Ovary (tissue), 3 donors: ENCODE results near the gene SHANK2.

Experiments
- EP300 ChIP-seq: sonication (generic); formaldehyde crosslinking; IDR thresholded peaks from one replicate; pipeline ENCODE4 v1.6.1; 2017; ENCODE audit warnings: antibody characterized with exemption
- POLR2A ChIP-seq: fragments of 450-650 bp; IDR thresholded peaks from one replicate; pipeline ENCODE4 v1.6.1; 2017; ENCODE audit warnings: antibody characterized with exemption, mild to moderate bottlenecking, moderate library complexity
- TF ChIP-seq, protein P1 (sequence below), 3 donors: fragments of 450-650 bp in 2 of 3; fragments of 200-600 bp in 1 of 3; IDR thresholded peaks; one replicate each; pipeline versions ENCODE4 v1.5.1 to v1.8.0; 2016 to 2022; ENCODE audit warnings: antibody characterized with exemption in 3 of 3, mild to moderate bottlenecking in 1 of 3
- donor health status: DM: no; HTN: no; CAD: no.

DNA sequence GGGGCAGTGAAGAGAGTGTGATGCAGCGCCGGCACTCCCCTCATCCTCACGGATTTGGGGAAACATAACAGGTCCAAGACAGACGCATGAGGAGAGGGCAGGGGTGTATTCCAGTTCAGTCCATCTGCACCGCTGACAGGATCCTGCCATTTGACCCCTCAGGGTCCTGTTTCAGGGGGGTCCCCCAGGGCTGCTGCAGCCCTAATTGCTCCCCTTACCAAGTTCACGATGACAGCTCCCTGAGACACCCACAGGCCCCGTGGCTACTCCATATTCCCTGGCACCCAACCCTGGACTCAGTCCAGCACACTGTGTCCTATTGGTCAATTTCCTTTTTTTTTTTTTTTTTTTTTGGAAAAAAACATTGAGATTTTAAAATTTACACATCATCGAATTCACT is 41.5 kb downstream of the SHANK2 start:
- TF ChIP-seq, protein P1, sequence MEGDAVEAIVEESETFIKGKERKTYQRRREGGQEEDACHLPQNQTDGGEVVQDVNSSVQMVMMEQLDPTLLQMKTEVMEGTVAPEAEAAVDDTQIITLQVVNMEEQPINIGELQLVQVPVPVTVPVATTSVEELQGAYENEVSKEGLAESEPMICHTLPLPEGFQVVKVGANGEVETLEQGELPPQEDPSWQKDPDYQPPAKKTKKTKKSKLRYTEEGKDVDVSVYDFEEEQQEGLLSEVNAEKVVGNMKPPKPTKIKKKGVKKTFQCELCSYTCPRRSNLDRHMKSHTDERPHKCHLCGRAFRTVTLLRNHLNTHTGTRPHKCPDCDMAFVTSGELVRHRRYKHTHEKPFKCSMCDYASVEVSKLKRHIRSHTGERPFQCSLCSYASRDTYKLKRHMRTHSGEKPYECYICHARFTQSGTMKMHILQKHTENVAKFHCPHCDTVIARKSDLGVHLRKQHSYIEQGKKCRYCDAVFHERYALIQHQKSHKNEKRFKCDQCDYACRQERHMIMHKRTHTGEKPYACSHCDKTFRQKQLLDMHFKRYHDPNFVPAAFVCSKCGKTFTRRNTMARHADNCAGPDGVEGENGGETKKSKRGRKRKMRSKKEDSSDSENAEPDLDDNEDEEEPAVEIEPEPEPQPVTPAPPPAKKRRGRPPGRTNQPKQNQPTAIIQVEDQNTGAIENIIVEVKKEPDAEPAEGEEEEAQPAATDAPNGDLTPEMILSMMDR (IDR thresholded peaks at IDR 0.05): no peak
- TF ChIP-seq EP300: no peak
- no peak for TF ChIP-seq POLR2A
